Thyroid gland (tissue), 4 donors: ENCODE results near the gene PRKCA. TPM values are rescaled to one million over a fixed set of nuclear protein-coding genes. Genes with fewer than 3 reads are reported as not detected.

Experiments
- DNase-seq, 2 donors: peaks; one replicate each; pipeline ENCODE4 v3.0.0-alpha.2; 2019
- H3K27ac ChIP-seq, 3 donors: fragments of 200-600 bp; sonication (generic); 1 replicate in 2 of 3; 2 replicates in 1 of 3; pipeline ENCODE4 v1.5.1; 2016 to 2019; ENCODE audit warnings: mild to moderate bottlenecking in 1 of 3, moderate library complexity in 1 of 3
- H3K27me3 ChIP-seq: fragments of 200-600 bp; sonication (generic); one replicate; pipeline ENCODE4 v1.5.1; 2019
- H3K36me3 ChIP-seq, 2 donors: fragments of 200-600 bp; sonication (generic); one replicate each; pipeline ENCODE4 v1.5.1; 2016 to 2019
- H3K4me1 ChIP-seq, 2 donors: fragments of 200-600 bp; sonication (generic); one replicate each; pipeline ENCODE4 v1.5.1; 2017 to 2019
- H3K4me3 ChIP-seq, 3 donors: fragments of 200-600 bp; sonication (generic); replicated peaks in 1 of 3; 1 replicate in 2 of 3; 2 replicates in 1 of 3; pipeline ENCODE4 v1.5.1; 2016; ENCODE audit warnings: mild to moderate bottlenecking in 1 of 3
- H3K9me3 ChIP-seq: fragments of 200-600 bp; sonication (generic); one replicate; pipeline ENCODE4 v1.5.1; 2017
- POLR2A ChIP-seq, 2 donors: fragments of 450-650 bp; IDR thresholded peaks; one replicate each; pipeline ENCODE4 v1.6.1; 2017; ENCODE audit warnings: antibody characterized with exemption in 2 of 2, mild to moderate bottlenecking in 2 of 2, moderate library complexity in 1 of 2
- WGBS, 2 donors: methylation state at CpG; one replicate each; pipeline ENCODE4 v1.1.5; 2017; 5-methylcytosine and 5-hydroxymethylcytosine counted together
- intact Hi-C: fragments of 100-400 bp; cut with DNase I; formaldehyde crosslinking; loops from one replicate; pipeline ENCODE4 v1.15.1; 2023
- total RNA-seq, 4 donors: library from RNA; depleted of rRNA; stranded (reverse); fragments of >200 nt; gene quantifications; one replicate each; pipeline ENCODE4 v1.2.3, GENCODE V29; 2016
- TF ChIP-seq, protein P1 (sequence below), 6 experiments: fragments of 200-600 bp in 3 of 6; fragments of 450-650 bp in 3 of 6; sonication (generic) in 3 of 6; IDR thresholded peaks; one replicate each; pipeline ENCODE4 v1.5.1; 2016 to 2019; ENCODE audit warnings: antibody characterized with exemption in 6 of 6, mild to moderate bottlenecking in 2 of 6, inconsistent platforms in 1 of 6, moderate library complexity in 1 of 6

The PRKCA gene
- total RNA-seq, 4 donors from 2014 or later, result 6.7 to 24.2 (median 15.3) TPM

DNA sequence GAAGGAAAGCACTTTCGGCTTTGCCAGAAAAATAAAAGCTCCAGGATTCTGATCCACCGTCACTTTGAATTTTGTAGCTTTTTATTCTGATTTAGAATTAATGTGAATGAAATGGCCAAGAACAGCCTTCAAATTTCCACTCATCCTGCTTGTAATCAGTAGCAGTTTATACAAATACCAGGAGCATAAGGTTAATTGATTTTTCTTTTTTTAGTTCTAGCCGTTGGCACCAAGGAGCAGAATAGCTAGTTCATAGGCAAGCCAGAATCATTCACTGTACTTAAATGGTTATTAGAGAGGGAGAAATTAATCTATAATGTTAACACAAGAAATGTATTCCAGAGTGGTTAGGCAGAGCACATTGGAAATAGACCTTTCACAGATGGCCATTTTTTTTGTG, 491.4 kb downstream of the PRKCA start:
- TF ChIP-seq, protein P1, sequence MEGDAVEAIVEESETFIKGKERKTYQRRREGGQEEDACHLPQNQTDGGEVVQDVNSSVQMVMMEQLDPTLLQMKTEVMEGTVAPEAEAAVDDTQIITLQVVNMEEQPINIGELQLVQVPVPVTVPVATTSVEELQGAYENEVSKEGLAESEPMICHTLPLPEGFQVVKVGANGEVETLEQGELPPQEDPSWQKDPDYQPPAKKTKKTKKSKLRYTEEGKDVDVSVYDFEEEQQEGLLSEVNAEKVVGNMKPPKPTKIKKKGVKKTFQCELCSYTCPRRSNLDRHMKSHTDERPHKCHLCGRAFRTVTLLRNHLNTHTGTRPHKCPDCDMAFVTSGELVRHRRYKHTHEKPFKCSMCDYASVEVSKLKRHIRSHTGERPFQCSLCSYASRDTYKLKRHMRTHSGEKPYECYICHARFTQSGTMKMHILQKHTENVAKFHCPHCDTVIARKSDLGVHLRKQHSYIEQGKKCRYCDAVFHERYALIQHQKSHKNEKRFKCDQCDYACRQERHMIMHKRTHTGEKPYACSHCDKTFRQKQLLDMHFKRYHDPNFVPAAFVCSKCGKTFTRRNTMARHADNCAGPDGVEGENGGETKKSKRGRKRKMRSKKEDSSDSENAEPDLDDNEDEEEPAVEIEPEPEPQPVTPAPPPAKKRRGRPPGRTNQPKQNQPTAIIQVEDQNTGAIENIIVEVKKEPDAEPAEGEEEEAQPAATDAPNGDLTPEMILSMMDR (IDR thresholded peaks at IDR 0.05), result no peak
- TF ChIP-seq POLR2A (IDR thresholded peaks at IDR 0.05), result no peak
- intact Hi-C loops, result no loop called here
- Histone ChIP-seq H3K9me3 (no peaks in the 10 kb centered on the region), H3K27me3 (no peaks in the 10 kb centered on the region), H3K4me3 (no peak overlapping the region), H3K4me1 (peaks cover 0 to 11% of the 10 kb centered on the region in 2 donors), H3K36me3 (no peaks in the 10 kb centered on the region), H3K27ac (no peak overlapping the region)
- WGBS, 2 donors, result 92 to 95% methylated on average over 3 of the region's 3 CpGs
- no peak for DNase-seq

DNA sequence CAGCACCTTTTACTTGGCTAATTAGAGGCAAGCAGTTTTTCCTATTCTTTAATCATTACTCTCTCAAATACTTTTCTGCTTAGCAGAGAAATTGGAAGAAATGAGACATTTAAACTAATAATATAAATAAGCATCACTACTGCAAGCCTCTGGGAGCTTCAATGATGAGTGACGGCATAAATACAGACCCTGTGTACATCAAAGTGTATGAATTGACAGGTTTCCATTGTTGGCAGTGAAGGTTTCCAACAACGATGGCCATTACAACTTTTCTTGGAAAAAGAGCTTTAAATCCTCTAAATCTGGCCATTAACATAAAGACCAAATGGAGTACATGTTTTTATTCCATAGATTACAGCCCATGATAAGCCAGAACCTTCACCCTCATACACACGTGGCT, 493.1 kb downstream of the PRKCA start:
- TF ChIP-seq, protein P1 (IDR thresholded peaks at IDR 0.05), result no peak
- no peak for TF ChIP-seq POLR2A (IDR thresholded peaks at IDR 0.05)
- Histone ChIP-seq H3K27me3 (no peaks in the 10 kb centered on the region), H3K27ac (no peak overlapping the region), H3K4me3 (no peak overlapping the region), H3K36me3 (no peaks in the 10 kb centered on the region), H3K9me3 (no peaks in the 10 kb centered on the region), H3K4me1 (peaks cover 0 to 11% of the 10 kb centered on the region in 2 donors)
- 93% methylated on average over 3 of the region's 3 CpGs for WGBS, 2 donors
- no peak for DNase-seq
- intact Hi-C loops, result no loop called here

DNA sequence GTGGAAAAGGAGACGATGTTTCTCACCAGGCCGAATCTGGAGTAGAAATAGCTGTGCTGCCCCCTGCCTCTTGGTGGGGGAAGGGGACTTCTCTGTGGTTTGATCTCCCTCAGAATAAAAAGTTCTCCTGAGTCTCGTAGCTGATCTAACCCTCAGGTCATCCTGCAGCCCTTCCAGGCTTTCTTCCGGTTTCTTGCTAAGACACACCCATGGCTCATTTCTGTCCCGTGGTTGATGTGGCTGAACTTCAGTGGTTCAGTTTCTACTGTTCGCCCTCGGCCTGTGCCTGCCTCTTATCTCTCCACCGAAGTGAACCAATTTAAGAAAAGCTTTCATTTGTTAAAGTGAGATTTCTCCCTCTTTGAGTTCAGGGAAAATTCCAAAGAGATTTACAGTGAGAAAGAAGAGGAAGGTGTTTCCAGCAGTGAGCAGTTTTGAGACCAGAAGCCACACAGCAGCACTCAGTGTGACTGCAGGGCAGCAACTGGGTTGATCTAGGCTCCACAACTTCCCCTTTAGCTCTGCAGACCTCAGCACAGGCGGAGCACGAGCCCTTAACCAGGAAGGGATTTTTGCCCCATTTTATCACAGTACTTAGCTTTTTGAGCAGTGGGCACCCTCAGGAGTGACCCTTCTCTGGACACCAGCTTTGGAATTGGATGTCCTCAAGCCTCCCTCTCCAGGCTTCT, 497.6 kb downstream of the PRKCA start:
- 67 to 81% methylated on average over 10 of the region's 10 CpGs for WGBS, 2 donors
- intact Hi-C loops, result no loop called here
- no peak for DNase-seq
- Histone ChIP-seq H3K4me1 (no peaks in the 10 kb centered on the region), H3K9me3 (no peaks in the 10 kb centered on the region), H3K4me3 (no peak overlapping the region), H3K27me3 (no peaks in the 10 kb centered on the region), H3K27ac (no peak overlapping the region), H3K36me3 (no peaks in the 10 kb centered on the region)
- no peak for TF ChIP-seq POLR2A (IDR thresholded peaks at IDR 0.05)
- TF ChIP-seq, protein P1 (IDR thresholded peaks at IDR 0.05), result no peak

DNA sequence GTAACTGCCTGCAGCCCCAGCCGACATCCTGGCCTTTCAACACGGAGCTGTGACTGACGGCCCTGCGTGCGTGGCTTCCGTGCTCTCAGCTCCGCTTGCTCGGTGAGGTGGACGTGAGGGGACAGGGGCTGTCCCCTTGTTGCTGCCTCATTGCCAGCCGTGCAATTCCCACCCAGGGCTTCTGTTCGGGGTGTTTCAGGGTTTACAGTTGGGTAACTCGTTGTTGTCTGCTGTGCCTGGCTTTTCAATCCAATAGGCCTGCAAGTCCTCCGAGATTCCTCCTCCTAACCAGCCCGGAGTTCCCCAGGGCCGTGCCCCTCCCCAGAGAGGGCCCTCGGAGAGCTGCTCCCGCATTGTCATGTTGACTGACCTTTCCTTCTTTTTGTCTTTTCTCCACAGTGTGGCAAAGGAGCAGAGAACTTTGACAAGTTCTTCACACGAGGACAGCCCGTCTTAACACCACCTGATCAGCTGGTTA, 501.1 kb downstream of the PRKCA start:
- Histone ChIP-seq H3K4me1 (no peaks in the 10 kb centered on the region), H3K36me3 (no peaks in the 10 kb centered on the region), H3K9me3 (no peaks in the 10 kb centered on the region), H3K4me3 (no peak overlapping the region), H3K27me3 (no peaks in the 10 kb centered on the region), H3K27ac (no peak overlapping the region)
- intact Hi-C loops, result no loop called here
- TF ChIP-seq POLR2A (IDR thresholded peaks at IDR 0.05), result no peak
- TF ChIP-seq, protein P1 (IDR thresholded peaks at IDR 0.05), result no peak
- no peak for DNase-seq
- WGBS, 2 donors, result 88% methylated on average over 13 to 19 of the region's 19 CpGs

DNA sequence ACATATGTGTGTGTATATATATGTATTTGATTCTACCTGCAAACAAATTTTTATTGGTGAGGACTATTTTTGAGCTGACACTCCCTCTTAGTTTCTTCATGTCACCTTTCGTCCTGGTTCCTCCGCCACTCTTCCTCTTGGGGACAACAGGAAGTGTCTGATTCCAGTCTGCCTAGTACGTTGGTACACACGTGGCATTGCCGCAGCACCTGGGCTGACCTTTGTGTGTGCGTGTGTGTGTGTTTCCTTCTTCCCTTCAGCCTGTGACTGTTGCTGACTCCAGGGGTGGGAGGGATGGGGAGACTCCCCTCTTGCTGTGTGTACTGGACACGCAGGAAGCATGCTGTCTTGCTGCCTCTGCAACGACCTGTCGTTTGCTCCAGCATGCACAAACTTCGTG, 503.2 kb downstream of the PRKCA start:
- DNase-seq, result no peak
- Histone ChIP-seq H3K36me3 (no peaks in the 10 kb centered on the region), H3K27ac (no peak overlapping the region), H3K27me3 (no peaks in the 10 kb centered on the region), H3K4me3 (no peak overlapping the region), H3K9me3 (no peaks in the 10 kb centered on the region), H3K4me1 (no peaks in the 10 kb centered on the region)
- intact Hi-C loops, result no loop called here
- no peak for TF ChIP-seq POLR2A (IDR thresholded peaks at IDR 0.05)
- TF ChIP-seq, protein P1 (IDR thresholded peaks at IDR 0.05), result no peak
- WGBS, 2 donors, result 73 to 83% methylated on average over 7 to 10 of the region's 10 CpGs
